Activated T-helper 2 cell treated with anti-CD3 and anti-CD28 coated beads, Interferon-gamma antibody, Interleukin-2, Interleukin-4, amounts not matched to agents 10 μg/mL and 5 μg/mL and 100 μg/mL, durations not matched to agents 14 hours and 24 hours and 36 hours (primary cell): ENCODE data around the gene PSMD14. TPM values are rescaled to one million over a fixed set of nuclear protein-coding genes. Genes with fewer than 3 reads are reported as not detected.
"Not testable (repeated sequence)": the region's sequence is repeated elsewhere in the genome, so short reads cannot be mapped to it uniquely, and the experiment has no call there.

Experiments used
- DNase-seq: peaks from one replicate; pipeline ENCODE4 v3.0.0; 2021; ENCODE audit warnings: low spot score
- H3K27ac Mint-ChIP-seq: one replicate; pipeline ENCODE4 v1.8.0; 2021; ENCODE audit warnings: mixed read lengths
- H3K27me3 Mint-ChIP-seq: one replicate; pipeline ENCODE4 v1.8.0; 2021; ENCODE audit warnings: low read depth, mixed read lengths
- H3K36me3 Mint-ChIP-seq: one replicate; pipeline ENCODE4 v1.8.0; 2021; ENCODE audit warnings: low read depth, mixed read lengths
- H3K4me1 Mint-ChIP-seq: one replicate; pipeline ENCODE4 v1.8.0; 2021; ENCODE audit warnings: low read depth, mixed read lengths
- H3K4me3 Mint-ChIP-seq: one replicate; pipeline ENCODE4 v1.8.0; 2021; ENCODE audit warnings: low read depth, mild to moderate bottlenecking, moderate library complexity, mixed read lengths
- H3K9me3 Mint-ChIP-seq: one replicate; pipeline ENCODE4 v1.8.0; 2021; ENCODE audit warnings: mixed read lengths
- intact Hi-C: fragments of 100-400 bp; cut with micrococcal nuclease; formaldehyde crosslinking; loops from one replicate; pipeline ENCODE4 v1.15.1; 2023
- total RNA-seq: library from RNA; stranded (reverse); gene quantifications from 2 replicates; pipeline ENCODE4 v1.2.3, GENCODE V29; 2022

PSMD14 gene
- total RNA-seq, 1 donor from 2014 or later: 110 TPM

DNA sequence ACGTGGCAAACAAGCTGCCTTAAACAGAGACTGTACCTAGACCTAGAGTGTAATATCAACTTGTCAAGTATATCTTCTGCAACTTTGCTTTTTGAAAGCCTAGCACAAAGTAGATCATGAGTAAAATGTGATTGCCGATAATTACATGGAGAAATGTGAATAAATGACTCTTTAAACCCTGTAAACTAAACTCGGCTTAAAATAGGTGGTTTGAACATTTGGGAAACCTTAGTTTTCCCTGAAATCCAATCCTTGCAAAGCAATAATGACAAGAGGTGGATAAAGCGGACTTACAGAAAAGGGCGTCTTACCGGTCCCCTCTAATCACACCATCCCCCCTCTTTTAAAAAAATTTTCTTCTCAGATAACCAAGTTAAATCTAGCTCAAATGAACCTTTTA, 549 bp upstream of the PSMD14 start:
- intact Hi-C loops: loop anchor here (1.0 to 5.0 kb wide), 7 partner anchors 50 to 755 kb away; partner anchors contain the start of gene TBR1
- Mint-ChIP-seq H3K4me3 (peak overlapping the region; percentile 99), H3K4me1 (peaks cover 26% of the 10 kb centered on the region)

DNA sequence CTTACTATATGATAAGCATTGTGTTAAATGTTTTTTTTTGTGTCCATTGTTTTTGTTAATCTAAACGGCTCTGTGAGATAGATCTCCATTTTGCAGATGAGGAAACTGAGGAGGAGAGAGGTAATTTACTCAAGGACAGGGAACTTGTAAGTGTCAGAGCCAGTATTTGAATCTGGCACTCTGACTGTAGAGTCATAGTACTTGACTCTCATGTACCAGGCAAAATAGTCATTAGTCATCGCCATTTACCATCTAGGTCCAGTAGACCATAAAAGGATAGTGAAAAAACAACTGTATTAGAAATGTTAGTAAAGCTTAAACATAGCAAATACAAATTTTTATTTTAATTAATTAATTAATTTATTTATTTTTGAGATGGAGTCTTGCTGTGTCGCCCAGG, 4.8 kb downstream of the PSMD14 start:
- no peaks in the 10 kb centered on the region for H3K27me3 Mint-ChIP-seq
- no peak overlapping the region for H3K27ac Mint-ChIP-seq
- H3K9me3 Mint-ChIP-seq: no peaks in the 10 kb centered on the region
- H3K4me1 Mint-ChIP-seq: peaks cover 39% of the 10 kb centered on the region
- no peak overlapping the region for H3K4me3 Mint-ChIP-seq
- H3K36me3 Mint-ChIP-seq: peaks cover 59% of the 10 kb centered on the region
- intact Hi-C loops: no loop called here
- no peak for DNase-seq

More for the DNA sequence above, 549 bp upstream of the PSMD14 start:
- peak overlapping the region; percentile 97 for H3K27ac Mint-ChIP-seq
- DNase-seq: no peak
- H3K9me3 Mint-ChIP-seq: peaks cover 4% of the 10 kb centered on the region
- H3K36me3 Mint-ChIP-seq: peaks cover 34% of the 10 kb centered on the region
- peaks cover 5% of the 10 kb centered on the region for H3K27me3 Mint-ChIP-seq

DNA sequence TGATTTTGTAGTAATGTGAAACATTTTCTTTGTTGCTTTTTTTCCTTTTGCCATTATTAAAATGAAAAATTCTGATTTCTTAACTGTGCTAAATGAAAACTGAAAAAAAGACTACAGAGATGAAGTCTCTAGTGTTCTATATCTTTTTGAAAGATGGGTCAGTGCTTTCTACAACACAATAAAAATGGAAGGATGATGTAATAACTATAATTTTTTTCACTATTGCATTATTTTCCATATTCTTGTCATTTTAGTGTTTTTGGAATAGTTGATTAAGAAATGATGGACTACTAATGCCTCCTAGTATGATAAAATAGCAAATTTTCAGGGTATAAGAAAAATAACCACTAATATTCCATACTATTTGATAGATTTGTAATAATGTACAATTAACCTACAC, 7.2 kb downstream of the PSMD14 start:
- Mint-ChIP-seq H3K27ac (no peak overlapping the region), H3K27me3 (no peaks in the 10 kb centered on the region), H3K4me3 (no peak overlapping the region), H3K36me3 (peaks cover 53% of the 10 kb centered on the region), H3K9me3 (no peaks in the 10 kb centered on the region), H3K4me1 (peaks cover 35% of the 10 kb centered on the region)
- intact Hi-C loops: no loop called here
- no peak for DNase-seq

DNA sequence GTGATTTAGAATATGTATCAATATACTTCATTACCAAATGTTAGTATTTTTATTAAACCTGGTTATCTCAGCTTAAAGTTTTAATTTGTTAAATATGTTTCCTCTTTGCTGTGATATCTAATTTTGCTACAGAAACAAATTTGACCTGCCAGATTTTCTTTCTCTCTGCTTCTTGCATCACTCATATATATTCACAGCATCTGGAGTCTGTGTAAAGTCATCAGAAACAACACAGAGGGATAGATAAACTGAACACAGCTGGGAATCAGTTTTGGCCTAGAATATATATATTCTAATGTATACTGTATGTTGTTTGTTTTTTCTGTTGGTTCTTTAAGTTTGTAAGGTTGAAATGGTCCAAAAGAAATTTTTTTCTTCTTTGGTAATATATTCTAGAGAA, 8.5 kb downstream of the PSMD14 start:
- H3K27ac Mint-ChIP-seq: no peak overlapping the region
- no peak for DNase-seq
- intact Hi-C loops: no loop called here
- no peak overlapping the region for H3K4me3 Mint-ChIP-seq
- H3K9me3 Mint-ChIP-seq: no peaks in the 10 kb centered on the region
- H3K4me1 Mint-ChIP-seq: peaks cover 29% of the 10 kb centered on the region
- no peaks in the 10 kb centered on the region for H3K27me3 Mint-ChIP-seq
- peaks cover 56% of the 10 kb centered on the region for H3K36me3 Mint-ChIP-seq

DNA sequence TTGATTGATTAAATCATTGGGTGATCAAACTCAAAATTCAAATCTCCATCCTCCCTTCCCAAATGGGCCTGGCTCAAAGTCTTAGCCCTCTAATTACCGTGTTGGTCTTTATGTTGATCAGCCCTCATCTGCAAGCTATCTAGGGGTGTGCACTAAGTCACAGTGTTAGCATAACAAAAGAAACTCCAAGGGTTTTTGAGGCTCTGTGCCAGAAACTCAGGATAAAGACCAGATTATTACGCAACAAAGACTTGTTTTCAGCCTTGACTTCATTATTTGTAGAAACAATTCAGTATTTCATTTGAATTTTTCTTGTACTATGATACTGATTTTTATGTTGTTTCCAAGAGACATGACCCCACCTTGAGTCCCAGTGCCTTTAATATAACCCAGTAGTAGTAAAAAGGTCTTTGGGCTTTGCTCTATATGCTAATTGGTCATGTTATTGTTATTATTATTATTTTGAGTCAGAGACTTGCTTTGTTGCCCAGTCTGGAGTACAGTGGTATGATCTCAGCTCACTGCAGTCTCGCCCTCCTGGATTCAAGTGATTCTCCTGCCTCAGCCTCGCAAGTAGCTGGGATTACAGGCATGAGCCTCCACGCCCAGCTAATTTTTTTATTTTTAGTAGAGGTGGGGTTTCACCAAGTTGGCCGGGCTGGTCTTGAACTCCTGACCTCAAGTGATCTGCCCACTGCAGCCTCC, 13.9 kb downstream of the PSMD14 start:
- H3K27me3 Mint-ChIP-seq: no peaks in the 10 kb centered on the region
- intact Hi-C loops: no loop called here
- no peak overlapping the region for H3K4me3 Mint-ChIP-seq
- no peak for DNase-seq
- peaks cover 66% of the 10 kb centered on the region for H3K36me3 Mint-ChIP-seq
- no peaks in the 10 kb centered on the region for H3K9me3 Mint-ChIP-seq
- H3K27ac Mint-ChIP-seq: no peak overlapping the region
- peaks cover 15% of the 10 kb centered on the region for H3K4me1 Mint-ChIP-seq

DNA sequence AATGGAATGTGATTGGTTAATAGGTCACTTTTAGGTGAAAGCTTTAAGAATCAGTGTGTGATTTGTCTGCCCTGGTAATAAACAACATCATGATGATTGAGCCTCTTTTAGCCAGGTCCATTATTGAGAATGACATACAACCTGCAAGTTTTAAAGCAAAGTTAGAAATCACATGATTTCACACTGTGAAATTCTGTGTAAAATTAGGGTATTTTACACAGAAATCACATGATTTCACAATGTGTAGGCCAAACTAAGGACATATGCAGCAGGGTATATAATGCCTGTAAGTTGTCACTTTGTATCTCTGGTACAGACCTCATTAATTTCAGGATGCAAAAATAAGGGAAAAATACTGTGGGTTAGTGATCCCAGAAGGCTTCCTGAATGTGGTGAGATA, 16.7 kb downstream of the PSMD14 start:
- H3K27ac Mint-ChIP-seq: no peak overlapping the region
- intact Hi-C loops: no loop called here
- no peak overlapping the region for H3K4me3 Mint-ChIP-seq
- H3K27me3 Mint-ChIP-seq: no peaks in the 10 kb centered on the region
- H3K4me1 Mint-ChIP-seq: peaks cover 10% of the 10 kb centered on the region
- DNase-seq: no peak
- no peaks in the 10 kb centered on the region for H3K9me3 Mint-ChIP-seq
- H3K36me3 Mint-ChIP-seq: peaks cover 60% of the 10 kb centered on the region

DNA sequence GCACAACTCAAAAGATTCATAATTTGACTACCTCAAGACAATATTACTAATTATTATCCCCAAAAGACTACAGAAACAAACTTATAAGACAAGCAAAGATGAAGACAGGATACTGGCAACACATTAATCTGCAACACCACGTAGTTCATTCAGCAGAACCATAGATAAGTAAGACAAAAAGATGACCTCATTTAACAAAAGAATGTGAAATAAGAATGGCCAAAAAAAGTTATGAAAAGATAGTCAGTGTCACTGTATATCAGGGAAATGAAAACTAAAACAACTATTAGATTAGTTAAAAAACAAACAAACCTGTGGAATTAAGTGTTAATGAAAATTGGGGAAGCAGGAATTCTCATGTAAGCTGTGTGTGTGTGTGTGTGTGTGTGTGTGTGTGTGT, 19.4 kb downstream of the PSMD14 start:
- no peak for DNase-seq
- Mint-ChIP-seq H3K4me3 (no peak overlapping the region), H3K9me3 (no peaks in the 10 kb centered on the region), H3K4me1 (peaks cover 10% of the 10 kb centered on the region), H3K27me3 (no peaks in the 10 kb centered on the region), H3K36me3 (peaks cover 57% of the 10 kb centered on the region), H3K27ac (no peak overlapping the region)
- intact Hi-C loops: no loop called here

DNA sequence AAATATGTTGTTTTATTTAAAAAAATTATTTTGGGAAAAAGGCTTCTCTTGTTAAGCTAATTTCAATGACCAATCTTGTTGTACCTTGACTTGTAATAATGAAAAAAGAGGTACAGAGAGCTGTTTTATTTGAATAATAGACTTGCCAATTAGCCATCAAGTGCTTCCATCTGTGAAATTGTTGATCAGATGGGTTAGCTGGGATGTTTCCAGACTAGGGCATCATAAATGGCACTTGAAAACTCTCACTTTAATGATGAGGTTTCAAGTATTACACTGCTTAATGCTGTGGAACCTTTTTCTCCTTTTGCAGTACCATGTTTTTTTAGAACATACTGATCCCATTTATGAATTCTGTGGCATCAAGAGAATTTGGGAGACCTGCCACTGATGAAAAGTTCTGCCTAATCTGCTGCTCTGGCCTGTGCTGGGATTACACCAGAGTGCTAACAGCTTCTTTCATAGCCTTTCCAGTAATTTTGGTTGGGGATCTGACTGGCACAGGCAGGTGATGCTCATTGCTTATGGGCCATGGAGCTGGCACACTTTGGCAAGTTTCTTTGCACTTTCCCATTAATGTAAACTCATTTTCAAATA, 24.2 kb downstream of the PSMD14 start:
- H3K4me3 Mint-ChIP-seq: no peak overlapping the region
- H3K4me1 Mint-ChIP-seq: peaks cover 4% of the 10 kb centered on the region
- peaks cover 33% of the 10 kb centered on the region for H3K36me3 Mint-ChIP-seq
- H3K27me3 Mint-ChIP-seq: no peaks in the 10 kb centered on the region
- H3K27ac Mint-ChIP-seq: no peak overlapping the region
- intact Hi-C loops: no loop called here
- no peak for DNase-seq
- H3K9me3 Mint-ChIP-seq: no peaks in the 10 kb centered on the region

DNA sequence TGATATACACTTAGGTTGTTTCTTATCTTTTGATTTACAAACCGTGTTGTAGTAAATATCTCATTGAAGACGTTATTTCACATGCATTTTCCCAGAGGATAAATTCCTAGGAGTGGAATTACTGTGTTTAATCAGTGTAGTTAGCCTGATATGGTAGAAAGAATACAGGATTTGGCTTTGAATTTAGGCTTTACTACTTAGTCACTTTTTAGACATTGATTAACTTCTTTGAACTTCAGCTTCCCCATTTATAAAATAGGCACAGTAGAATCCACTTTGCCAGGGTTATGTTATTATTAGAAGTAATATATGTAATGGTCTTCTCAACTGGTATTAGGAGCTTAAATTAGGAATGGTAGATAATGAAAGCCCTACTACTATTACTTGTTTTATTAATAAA, 27.4 kb downstream of the PSMD14 start:
- peaks cover 36% of the 10 kb centered on the region for H3K36me3 Mint-ChIP-seq
- intact Hi-C loops: no loop called here
- H3K27ac Mint-ChIP-seq: no peak overlapping the region
- H3K4me1 Mint-ChIP-seq: peaks cover 6% of the 10 kb centered on the region
- no peak overlapping the region for H3K4me3 Mint-ChIP-seq
- no peaks in the 10 kb centered on the region for H3K27me3 Mint-ChIP-seq
- no peaks in the 10 kb centered on the region for H3K9me3 Mint-ChIP-seq
- no peak for DNase-seq

DNA sequence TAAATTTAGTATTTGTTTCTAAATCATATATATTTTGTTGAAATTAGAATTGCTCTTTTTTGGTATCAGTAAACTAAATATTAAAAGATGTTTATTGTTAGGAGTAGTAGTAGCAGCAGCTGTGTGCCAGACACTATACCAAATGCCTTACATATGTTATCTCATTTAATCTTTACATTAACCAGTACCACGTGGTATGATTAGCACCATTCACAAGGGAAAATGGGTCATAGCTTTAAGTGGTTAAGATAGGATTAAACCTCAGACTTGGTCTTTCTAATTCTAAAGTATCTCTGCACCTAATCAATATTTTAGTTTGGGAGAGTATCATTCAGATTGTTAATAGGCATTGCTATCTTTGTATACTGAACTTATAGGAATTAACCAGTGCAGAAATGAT, 29.0 kb downstream of the PSMD14 start:
- DNase-seq: no peak
- H3K36me3 Mint-ChIP-seq: peaks cover 37% of the 10 kb centered on the region
- no peak overlapping the region for H3K4me3 Mint-ChIP-seq
- no peaks in the 10 kb centered on the region for H3K27me3 Mint-ChIP-seq
- peaks cover 6% of the 10 kb centered on the region for H3K4me1 Mint-ChIP-seq
- intact Hi-C loops: no loop called here
- H3K9me3 Mint-ChIP-seq: peaks cover 4% of the 10 kb centered on the region
- no peak overlapping the region for H3K27ac Mint-ChIP-seq

DNA sequence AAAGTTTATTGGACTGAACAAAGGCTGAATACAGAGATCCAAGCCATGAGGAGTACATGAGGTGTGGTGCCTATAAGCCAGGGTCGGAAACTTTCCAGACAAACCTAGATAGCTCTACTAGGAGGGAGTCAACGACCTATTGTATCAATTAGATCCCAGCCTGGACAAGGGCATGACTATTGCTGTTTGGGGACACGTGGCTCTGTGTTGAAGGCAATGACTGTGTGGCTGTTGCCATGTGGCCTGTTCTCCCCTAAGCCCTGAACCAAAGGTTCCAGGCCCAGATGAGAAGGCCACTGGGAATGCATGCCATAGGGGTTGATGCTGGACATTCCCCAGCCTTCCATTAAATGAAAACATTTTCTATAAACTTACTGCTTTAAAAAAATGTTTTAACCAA, 31.3 kb downstream of the PSMD14 start:
- intact Hi-C loops, H3K4me3 Mint-ChIP-seq, H3K4me1 Mint-ChIP-seq, H3K27me3 Mint-ChIP-seq, DNase-seq, H3K27ac Mint-ChIP-seq, H3K9me3 Mint-ChIP-seq: not testable (repeated sequence)
- peaks cover 39% of the 10 kb centered on the region for H3K36me3 Mint-ChIP-seq

DNA sequence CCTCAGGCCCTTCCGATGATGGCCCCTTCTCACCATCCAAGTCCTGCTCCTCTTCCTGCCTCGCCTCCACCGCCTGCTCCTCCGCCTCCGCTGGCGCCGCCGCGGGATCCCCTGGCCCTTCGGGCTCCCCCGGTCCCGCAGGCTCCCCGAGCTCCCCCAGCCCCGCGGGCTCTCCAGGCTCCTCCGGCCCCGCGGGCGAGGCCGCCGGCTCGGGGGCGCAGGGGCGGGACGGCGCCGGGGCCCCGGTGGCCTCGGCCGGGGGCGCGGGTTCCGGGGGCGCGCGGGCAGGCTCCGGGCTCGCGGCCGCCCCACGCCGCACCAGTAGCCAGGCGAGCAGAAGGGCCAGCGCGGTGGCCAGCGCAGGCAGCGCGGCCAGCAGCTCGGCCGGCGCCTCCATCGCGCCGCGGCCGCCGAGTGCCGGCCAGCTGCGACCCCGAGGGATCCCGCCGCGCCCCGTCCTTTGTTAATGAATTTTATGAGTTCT, 32.7 kb downstream of the PSMD14 start:
- DNase-seq, intact Hi-C loops, H3K9me3 Mint-ChIP-seq, H3K27me3 Mint-ChIP-seq, H3K4me3 Mint-ChIP-seq, H3K27ac Mint-ChIP-seq: not testable (repeated sequence)
- H3K4me1 Mint-ChIP-seq: peaks cover 11% of the 10 kb centered on the region
- H3K36me3 Mint-ChIP-seq: peaks cover 44% of the 10 kb centered on the region

DNA sequence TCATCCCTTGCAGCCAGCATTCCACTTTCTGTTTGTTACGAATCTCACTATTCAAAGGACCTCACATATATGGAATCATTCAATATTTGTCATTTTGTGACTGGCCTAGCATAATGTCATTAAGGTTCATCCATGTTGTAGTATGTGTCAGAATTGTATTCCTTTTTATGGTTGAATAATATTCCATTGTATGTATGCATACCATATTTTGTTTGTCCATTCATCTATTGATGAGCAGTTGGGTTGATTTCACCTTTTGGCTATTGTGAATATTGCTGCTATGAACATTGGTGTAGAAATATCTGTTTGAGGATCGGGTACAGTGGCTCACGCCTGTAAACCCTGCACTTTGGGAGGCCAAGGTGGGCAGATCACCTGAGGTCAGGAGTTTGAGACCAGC, 35.0 kb downstream of the PSMD14 start:
- peaks cover 57% of the 10 kb centered on the region for H3K36me3 Mint-ChIP-seq
- H3K27ac Mint-ChIP-seq: no peak overlapping the region
- peaks cover 18% of the 10 kb centered on the region for H3K4me1 Mint-ChIP-seq
- H3K27me3 Mint-ChIP-seq: no peaks in the 10 kb centered on the region
- H3K4me3 Mint-ChIP-seq: no peak overlapping the region
- no peak for DNase-seq
- peaks cover 6% of the 10 kb centered on the region for H3K9me3 Mint-ChIP-seq
- intact Hi-C loops: no loop called here
